ENCODE data around the gene ECEL1.

DNA sequence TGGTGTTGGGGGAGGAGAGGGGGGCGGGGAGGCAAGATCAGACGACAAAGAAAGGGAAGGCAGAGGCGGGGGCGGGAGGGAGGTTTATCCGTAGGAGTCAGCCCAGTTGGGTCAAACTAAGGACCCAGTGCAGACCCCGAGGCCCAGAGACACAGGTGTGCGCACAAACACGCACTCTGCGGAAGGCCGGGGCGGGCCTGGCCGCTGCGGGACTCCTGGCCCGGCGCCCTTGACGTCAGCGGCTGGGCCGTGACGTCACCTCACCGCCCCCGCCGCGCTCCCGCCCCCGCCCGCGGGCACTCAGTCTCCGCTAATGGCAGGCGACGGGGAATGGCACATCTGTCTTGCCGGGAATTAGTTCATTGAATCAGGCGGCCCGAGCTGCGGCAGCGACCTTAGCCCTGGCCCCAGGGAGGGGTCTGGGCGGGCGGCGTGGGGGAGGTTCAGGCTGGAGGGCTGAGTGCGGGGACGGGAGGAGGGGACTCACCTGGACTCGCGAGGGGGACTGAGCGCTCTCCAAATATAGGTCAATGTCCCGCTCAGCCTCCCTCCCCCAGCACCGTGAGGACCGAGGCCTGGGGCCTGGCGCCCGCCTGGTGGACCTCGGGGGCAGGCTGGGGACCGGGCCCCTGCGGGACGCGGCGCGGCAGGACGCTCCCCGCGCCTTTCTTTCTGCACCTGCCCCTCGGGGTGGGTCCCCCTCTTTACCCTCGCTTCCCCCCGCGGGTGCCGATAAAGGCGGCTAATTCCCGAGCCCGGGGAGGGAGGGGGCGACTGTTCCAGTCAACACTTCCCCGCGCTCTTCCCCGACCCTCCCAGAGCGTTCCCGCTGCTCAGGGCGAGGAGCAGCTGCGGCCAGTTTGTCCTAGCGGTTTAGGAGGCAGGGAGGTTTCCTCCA, 15.5 kb upstream of the ECEL1 start:
- TF ChIP-seq, protein P1, sequence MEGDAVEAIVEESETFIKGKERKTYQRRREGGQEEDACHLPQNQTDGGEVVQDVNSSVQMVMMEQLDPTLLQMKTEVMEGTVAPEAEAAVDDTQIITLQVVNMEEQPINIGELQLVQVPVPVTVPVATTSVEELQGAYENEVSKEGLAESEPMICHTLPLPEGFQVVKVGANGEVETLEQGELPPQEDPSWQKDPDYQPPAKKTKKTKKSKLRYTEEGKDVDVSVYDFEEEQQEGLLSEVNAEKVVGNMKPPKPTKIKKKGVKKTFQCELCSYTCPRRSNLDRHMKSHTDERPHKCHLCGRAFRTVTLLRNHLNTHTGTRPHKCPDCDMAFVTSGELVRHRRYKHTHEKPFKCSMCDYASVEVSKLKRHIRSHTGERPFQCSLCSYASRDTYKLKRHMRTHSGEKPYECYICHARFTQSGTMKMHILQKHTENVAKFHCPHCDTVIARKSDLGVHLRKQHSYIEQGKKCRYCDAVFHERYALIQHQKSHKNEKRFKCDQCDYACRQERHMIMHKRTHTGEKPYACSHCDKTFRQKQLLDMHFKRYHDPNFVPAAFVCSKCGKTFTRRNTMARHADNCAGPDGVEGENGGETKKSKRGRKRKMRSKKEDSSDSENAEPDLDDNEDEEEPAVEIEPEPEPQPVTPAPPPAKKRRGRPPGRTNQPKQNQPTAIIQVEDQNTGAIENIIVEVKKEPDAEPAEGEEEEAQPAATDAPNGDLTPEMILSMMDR (IDR thresholded peaks at IDR 0.05; ENCODE audit: borderline replicate concordance, extremely low read depth, low read length, poor library complexity, severe bottlenecking): no peak
- TF ChIP-seq EZH2 (IDR thresholded peaks at IDR 0.05; ENCODE audit: borderline replicate concordance, low read depth, low read length, severe bottlenecking): no peak

Measured in DND-41 (cell line).